HepG2 (cell line): ENCODE measurements around the gene SCYGR8. TPM values are rescaled to one million over a fixed set of nuclear protein-coding genes. Genes with fewer than 3 reads are reported as not detected.

Experiments used
- DZIP1 ChIP-seq: sonication (generic); formaldehyde crosslinking; IDR thresholded peaks from 2 replicates; pipeline ENCODE4 v1.5.0; 2020; ENCODE audit warnings: mild to moderate bottlenecking, missing genetic modification reagents
- EP300 ChIP-seq, 3 experiments: sonication (generic) in 1 of 3; formaldehyde crosslinking in 1 of 3; IDR thresholded peaks; 2 replicates each; pipeline versions ENCODE4 v1.5.1 to v1.6.1; 2011 to 2020; ENCODE audit warnings: low read depth in 2 of 3, low read length in 2 of 3, borderline replicate concordance in 1 of 3, improper control_type of control experiment in 1 of 3, mild to moderate bottlenecking in 1 of 3, missing genetic modification reagents in 1 of 3, moderate library complexity in 1 of 3
- ESRRA ChIP-seq: sonication (generic); formaldehyde crosslinking; IDR thresholded peaks from 2 replicates; pipeline ENCODE4 v1.5.1; 2020; ENCODE audit warnings: mild to moderate bottlenecking, low read depth, missing genetic modification reagents
- FOXA3 ChIP-seq: IDR thresholded peaks from 2 replicates; pipeline ENCODE4 v1.6.1; 2016; ENCODE audit warnings: missing genetic modification reagents, missing compliant biosample characterization
- GABPA ChIP-seq, 2 experiments: IDR thresholded peaks; 2 replicates each; pipeline ENCODE4 v1.6.1; 2011 to 2016; ENCODE audit warnings: low read depth in 2 of 2, low read length in 1 of 2, missing biosample characterization in 1 of 2, missing genetic modification characterization in 1 of 2
- HHEX ChIP-seq: IDR thresholded peaks from 2 replicates; pipeline ENCODE4 v1.6.1; 2016; ENCODE audit warnings: control low read depth
- JUN ChIP-seq: sonication (generic); formaldehyde crosslinking; IDR thresholded peaks from 2 replicates; pipeline ENCODE4 v1.4.0; 2020; ENCODE audit warnings: mild to moderate bottlenecking, missing genetic modification reagents
- KDM5B ChIP-seq: sonication (generic); formaldehyde crosslinking; IDR thresholded peaks from 2 replicates; pipeline ENCODE4 v1.4.0; 2020; ENCODE audit warnings: missing genetic modification reagents, mild to moderate bottlenecking, borderline replicate concordance
- MED1 ChIP-seq: sonication (generic); formaldehyde crosslinking; IDR thresholded peaks from 2 replicates; pipeline ENCODE4 v1.4.0; 2020; ENCODE audit warnings: missing genetic modification reagents
- NBN ChIP-seq: fragments of 450-650 bp; conservative IDR thresholded peaks from 2 replicates; pipeline ENCODE4 v1.6.1; 2017
- NR2F1 ChIP-seq, 2 experiments: fragments of 450-650 bp in 1 of 2; formaldehyde crosslinking in 1 of 2; IDR thresholded peaks; 2 replicates each; pipeline versions ENCODE4 v1.5.0 to v1.6.1; 2016 to 2020; ENCODE audit warnings: mild to moderate bottlenecking in 1 of 2, missing compliant biosample characterization in 1 of 2, missing genetic modification reagents in 1 of 2, moderate library complexity in 1 of 2
- SAP130 ChIP-seq: IDR thresholded peaks from 2 replicates; pipeline ENCODE4 v1.6.1; 2016; ENCODE audit warnings: low read depth
- SMC3 ChIP-seq: IDR thresholded peaks from 2 replicates; pipeline ENCODE4 v1.6.1; 2011; ENCODE audit warnings: low read length, improper control_type of control experiment
- SOX13 ChIP-seq, 3 experiments: fragments of 450-650 bp in 1 of 3; sonication (generic) in 1 of 3; formaldehyde crosslinking in 1 of 3; IDR thresholded peaks in 2 of 3; conservative IDR thresholded peaks in 1 of 3; 2 replicates each; pipeline versions ENCODE4 v1.5.0 to v1.6.1; 2016 to 2020; ENCODE audit warnings: antibody characterized with exemption in 1 of 3, mild to moderate bottlenecking in 1 of 3, missing compliant biosample characterization in 1 of 3, missing genetic modification reagents in 1 of 3, moderate library complexity in 1 of 3
- YY1 ChIP-seq: IDR thresholded peaks from 2 replicates; pipeline ENCODE4 v1.6.1; 2011; ENCODE audit warnings: low read length, low read depth, moderate library complexity, mild to moderate bottlenecking; ENCODE audit not compliant: insufficient read depth, insufficient replicate concordance
- ZEB1 ChIP-seq: IDR thresholded peaks from 2 replicates; pipeline ENCODE4 v1.6.1; 2012; ENCODE audit warnings: mild to moderate bottlenecking, low read depth, inconsistent platforms; ENCODE audit not compliant: insufficient replicate concordance
- ZKSCAN5 ChIP-seq: sonication (generic); formaldehyde crosslinking; IDR thresholded peaks from 2 replicates; pipeline ENCODE4 v1.5.1; 2020; ENCODE audit warnings: mild to moderate bottlenecking, missing genetic modification reagents
- ZNF687 ChIP-seq: sonication (generic); formaldehyde crosslinking; IDR thresholded peaks from 2 replicates; pipeline ENCODE4 v1.5.1; 2020; ENCODE audit warnings: mild to moderate bottlenecking, missing genetic modification reagents, moderate library complexity
- ZXDC ChIP-seq: sonication (generic); formaldehyde crosslinking; IDR thresholded peaks from 2 replicates; pipeline ENCODE4 v1.5.0; 2020; ENCODE audit warnings: mild to moderate bottlenecking, missing genetic modification reagents
- polyA plus RNA-seq, 8 experiments: library from polyadenylated mRNA; depleted of rRNA in 3 of 8; stranded (reverse) in 7 of 8; unstranded in 1 of 8; fragments of >200 nt; fragmentation: Illumina TruSeq in 4 of 8; extraction: Trizol in 4 of 8; gene quantifications; 2 replicates each; pipeline versions ENCODE4 v1.2.1 to v1.2.3, GENCODE V29; 2011 to 2016; ENCODE audit warnings: low read depth in 4 of 8, missing spikeins in 1 of 8, mixed read lengths in 1 of 8; ENCODE audit not compliant: insufficient read depth in 1 of 8
- total RNA-seq, 5 experiments: library from RNA; depleted of rRNA; stranded (reverse); fragments of >200 nt; fragmentation: Illumina TruSeq; extraction: Trizol; gene quantifications; 2 replicates each; pipeline ENCODE4 v1.2.3, GENCODE V29; 2016; ENCODE audit warnings: low read depth in 1 of 5

SCYGR8 gene
- total and polyA plus RNA-seq, 2 of the 13 experiments (the other 11 are each of a cell fraction or from before 2014, with no cell fraction given): not detected

- TF ChIP-seq SOX13 (IDR thresholded peaks at IDR 0.05) (no peak), SOX13 (CRISPR knock-in tag; conservative IDR thresholded peaks at IDR 0.05 in 1 of 2, IDR thresholded peaks at IDR 0.05 in 1 of 2) (peak in 1 of 2 experiments; percentile 32; a peak in 1 of 4 replicates), KDM5B (CRISPR knock-in tag) (no peak; the same call in 1 of the 2 replicates), EP300 (IDR thresholded peaks at IDR 0.05; ENCODE audit: low read depth in 2 of 2, low read length in 2 of 2) (peak in 1 of 2 experiments; percentile 64; a peak in 2 of 4 replicates), EP300 (CRISPR knock-in tag; IDR thresholded peaks at IDR 0.05; ENCODE audit: borderline replicate concordance) (no peak), MED1 (CRISPR knock-in tag) (peak; percentile 43; the same call in 1 of the 2 replicates), ZXDC (CRISPR knock-in tag) (no peak), ZKSCAN5 (CRISPR knock-in tag) (peak; percentile 96), SAP130 (CRISPR knock-in tag) (peak; percentile 34; the same call in 1 of the 2 replicates), NR2F1 (CRISPR knock-in tag; IDR thresholded peaks at IDR 0.05) (peak; percentile 83 to 85), GABPA (IDR thresholded peaks at IDR 0.05; ENCODE audit: low read depth, low read length) (no peak), GABPA (CRISPR knock-in tag; IDR thresholded peaks at IDR 0.05; ENCODE audit: low read depth) (no peak), ESRRA (CRISPR knock-in tag) (peak; percentile 96), FOXA3 (peak; percentile 43), ZNF687 (CRISPR knock-in tag) (peak; percentile 79), JUN (CRISPR knock-in tag) (0 out of 2 replicates have a peak, but pooled peaks have one; percentile 41), NBN (no peak), YY1 (peak; percentile 47), HHEX (CRISPR knock-in tag) (peak; percentile 48; the same call in 1 of the 2 replicates), DZIP1 (CRISPR knock-in tag) (no peak), ZEB1 (peak; percentile 73), SMC3 (no peak)
These were observed 38.8 kb upstream of the SCYGR8 start (continued) for GRCh38 chr2:227706859-227707258.
